Osteoblast (primary cell): ENCODE results near the gene LRBA. TPM values are rescaled to one million over a fixed set of nuclear protein-coding genes. Genes with fewer than 3 reads are reported as not detected.

Experiments
- DNase-seq: peaks from one replicate; pipeline ENCODE4 v3.0.0; 2011; ENCODE audit warnings: low spot score, mixed read lengths; ENCODE audit not compliant: insufficient read length; ENCODE audit errors: missing footprints
- H2AFZ ChIP-seq: 2 replicates; pipeline ENCODE4 v1.6.0; 2011; ENCODE audit warnings: mild to moderate bottlenecking, low read length
- H3K27ac ChIP-seq: 2 replicates; pipeline ENCODE4 v1.5.1; 2011; ENCODE audit warnings: mild to moderate bottlenecking, low read depth, low read length, moderate library complexity
- H3K27me3 ChIP-seq: 2 replicates; pipeline ENCODE4 v1.6.0; 2012; ENCODE audit warnings: mild to moderate bottlenecking, control low read depth, inconsistent platforms, low read length, moderate library complexity; ENCODE audit not compliant: insufficient read depth
- H3K36me3 ChIP-seq: 2 replicates; pipeline ENCODE4 v1.5.1; 2011; ENCODE audit warnings: mild to moderate bottlenecking, low read length, control low read depth, moderate library complexity; ENCODE audit not compliant: insufficient read depth
- H3K4me1 ChIP-seq: 2 replicates; pipeline ENCODE4 v1.5.1; 2011; ENCODE audit warnings: mild to moderate bottlenecking, low read length, control low read depth, moderate library complexity; ENCODE audit not compliant: insufficient read depth
- H3K4me2 ChIP-seq: 2 replicates; pipeline ENCODE4 v1.6.0; 2011; ENCODE audit warnings: mild to moderate bottlenecking, low read length; ENCODE audit not compliant: insufficient read depth
- H3K4me3 ChIP-seq: fragments of 200-600 bp; sonication (generic); 3 replicates; pipeline ENCODE4 v1.5.1; 2012; ENCODE audit warnings: mild to moderate bottlenecking, low read length, inconsistent platforms; ENCODE audit not compliant: insufficient read depth
- H3K79me2 ChIP-seq: 2 replicates; pipeline ENCODE4 v1.6.0; 2012; ENCODE audit warnings: mild to moderate bottlenecking, low read length, control low read depth, inconsistent platforms; ENCODE audit not compliant: insufficient read depth
- H3K9me3 ChIP-seq: 2 replicates; pipeline ENCODE4 v1.5.1; 2011; ENCODE audit warnings: low read depth, low read length, control low read depth
- H4K20me1 ChIP-seq: 2 replicates; pipeline ENCODE4 v1.6.0; 2012; ENCODE audit warnings: mild to moderate bottlenecking, low read length, control low read depth; ENCODE audit not compliant: insufficient read depth
- total RNA-seq: library from RNA; depleted of rRNA; stranded (reverse); fragments of >200 nt; gene quantifications from 2 replicates; pipeline ENCODE4 v1.2.3, GENCODE V29; 2012
- TF ChIP-seq, protein P1 (sequence below): IDR thresholded peaks from 2 replicates; pipeline ENCODE4 v1.5.1; 2011; ENCODE audit warnings: mild to moderate bottlenecking, low read depth, low read length, moderate library complexity; ENCODE audit errors: extremely low read depth

Gene LRBA
- total RNA-seq, 1 donor, result 67.3 TPM

DNA sequence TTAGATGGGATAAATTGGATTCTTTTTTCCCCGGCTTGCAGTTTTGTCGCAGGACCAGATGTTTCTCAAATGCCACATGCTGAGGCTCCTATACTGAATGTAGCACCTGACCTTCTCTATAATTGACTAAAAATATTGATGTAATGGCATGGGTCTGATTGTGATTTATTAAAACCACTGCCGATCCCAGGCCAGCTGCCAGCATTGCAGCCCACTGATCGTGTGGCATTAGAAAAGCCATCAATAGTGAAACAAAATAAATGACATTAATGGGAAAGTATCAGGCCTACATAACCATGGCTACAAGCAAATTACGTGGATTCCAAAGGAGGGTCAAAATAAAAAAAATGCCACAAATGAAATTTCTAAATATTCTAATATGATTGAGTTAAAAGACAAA lies 334.4 kb downstream of the LRBA start:
- TF ChIP-seq, protein P1, sequence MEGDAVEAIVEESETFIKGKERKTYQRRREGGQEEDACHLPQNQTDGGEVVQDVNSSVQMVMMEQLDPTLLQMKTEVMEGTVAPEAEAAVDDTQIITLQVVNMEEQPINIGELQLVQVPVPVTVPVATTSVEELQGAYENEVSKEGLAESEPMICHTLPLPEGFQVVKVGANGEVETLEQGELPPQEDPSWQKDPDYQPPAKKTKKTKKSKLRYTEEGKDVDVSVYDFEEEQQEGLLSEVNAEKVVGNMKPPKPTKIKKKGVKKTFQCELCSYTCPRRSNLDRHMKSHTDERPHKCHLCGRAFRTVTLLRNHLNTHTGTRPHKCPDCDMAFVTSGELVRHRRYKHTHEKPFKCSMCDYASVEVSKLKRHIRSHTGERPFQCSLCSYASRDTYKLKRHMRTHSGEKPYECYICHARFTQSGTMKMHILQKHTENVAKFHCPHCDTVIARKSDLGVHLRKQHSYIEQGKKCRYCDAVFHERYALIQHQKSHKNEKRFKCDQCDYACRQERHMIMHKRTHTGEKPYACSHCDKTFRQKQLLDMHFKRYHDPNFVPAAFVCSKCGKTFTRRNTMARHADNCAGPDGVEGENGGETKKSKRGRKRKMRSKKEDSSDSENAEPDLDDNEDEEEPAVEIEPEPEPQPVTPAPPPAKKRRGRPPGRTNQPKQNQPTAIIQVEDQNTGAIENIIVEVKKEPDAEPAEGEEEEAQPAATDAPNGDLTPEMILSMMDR, result no peak
- H3K27me3 ChIP-seq, result no peaks in the 10 kb centered on the region

DNA sequence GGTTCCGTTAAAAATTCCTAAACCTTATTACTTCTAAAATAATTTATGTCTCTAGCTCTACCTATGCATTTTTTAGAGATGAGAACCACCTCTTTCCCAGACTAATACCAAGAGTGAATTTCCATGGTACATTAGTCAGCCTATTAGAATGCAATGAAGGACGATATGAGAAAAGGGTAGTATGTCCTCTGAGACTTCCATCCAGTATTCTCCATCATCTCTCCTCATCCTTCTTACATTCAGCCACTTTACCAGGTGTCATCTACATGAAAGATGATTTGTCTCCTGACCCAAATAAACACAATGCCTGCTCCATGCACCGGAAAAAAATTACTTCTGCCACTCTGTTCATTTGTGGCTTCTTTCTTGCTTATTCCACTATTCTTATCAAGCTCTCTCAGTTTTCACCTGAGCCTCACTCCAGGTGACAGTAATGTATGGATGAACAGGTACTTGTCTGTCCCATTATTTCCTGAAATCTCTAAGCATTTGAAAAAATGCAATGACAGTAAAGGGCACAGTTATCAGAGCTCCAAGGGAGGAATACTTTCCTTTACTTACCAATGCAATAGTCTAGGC lies 335.2 kb downstream of the LRBA start:
- Histone ChIP-seq H3K36me3 (no peaks in the 10 kb centered on the region), H2AFZ (no peak overlapping the region), H4K20me1 (no peaks in the 10 kb centered on the region), H3K9me3 (no peaks in the 10 kb centered on the region), H3K4me2 (peak overlapping the region; percentile 72), H3K27me3 (no peaks in the 10 kb centered on the region), H3K79me2 (no peaks in the 10 kb centered on the region), H3K27ac (peak overlapping the region; percentile 38), H3K4me3 (peak overlapping the region; percentile 67), H3K4me1 (peaks cover 3% of the 10 kb centered on the region)
- TF ChIP-seq, protein P1, result no peak
- no peak for DNase-seq

More for the DNA sequence above, 334.4 kb downstream of the LRBA start:
- no peak overlapping the region for H3K4me2 ChIP-seq
- no peaks in the 10 kb centered on the region for H3K36me3 ChIP-seq
- no peak overlapping the region for H3K4me3 ChIP-seq
- H3K79me2 ChIP-seq, result no peaks in the 10 kb centered on the region
- no peak for DNase-seq
- H4K20me1 ChIP-seq, result no peaks in the 10 kb centered on the region
- H2AFZ ChIP-seq, result no peak overlapping the region
- no peak overlapping the region for H3K27ac ChIP-seq
- no peaks in the 10 kb centered on the region for H3K9me3 ChIP-seq
- H3K4me1 ChIP-seq, result peaks cover 3% of the 10 kb centered on the region

GRCh38 chr4:150679018-150679764 lies 335.9 kb downstream of the LRBA start:
- Histone ChIP-seq H3K79me2 (no peaks in the 10 kb centered on the region), H3K4me1 (peaks cover 3% of the 10 kb centered on the region), H3K27me3 (no peaks in the 10 kb centered on the region), H3K4me2 (peak overlapping the region; percentile 72), H3K36me3 (no peaks in the 10 kb centered on the region), H3K4me3 (peak overlapping the region; percentile 67), H4K20me1 (no peaks in the 10 kb centered on the region), H3K9me3 (no peaks in the 10 kb centered on the region), H2AFZ (peak overlapping the region; percentile 68), H3K27ac (peak overlapping the region; percentile 38)
- no peak for DNase-seq
- TF ChIP-seq, protein P1, result no peak

GRCh38 chr4:150673793-150674192 lies 341.3 kb downstream of the LRBA start:
- no peak overlapping the region for H2AFZ ChIP-seq
- H3K9me3 ChIP-seq, result no peaks in the 10 kb centered on the region
- no peak overlapping the region for H3K4me2 ChIP-seq
- H4K20me1 ChIP-seq, result no peaks in the 10 kb centered on the region
- H3K4me1 ChIP-seq, result no peaks in the 10 kb centered on the region
- TF ChIP-seq, protein P1, result no peak
- no peaks in the 10 kb centered on the region for H3K36me3 ChIP-seq
- H3K27me3 ChIP-seq, result no peaks in the 10 kb centered on the region
- no peak for DNase-seq
- H3K79me2 ChIP-seq, result no peaks in the 10 kb centered on the region
- H3K27ac ChIP-seq, result no peak overlapping the region
- no peak overlapping the region for H3K4me3 ChIP-seq
